Measurements from ENCODE around the gene TYRP1.

DNA sequence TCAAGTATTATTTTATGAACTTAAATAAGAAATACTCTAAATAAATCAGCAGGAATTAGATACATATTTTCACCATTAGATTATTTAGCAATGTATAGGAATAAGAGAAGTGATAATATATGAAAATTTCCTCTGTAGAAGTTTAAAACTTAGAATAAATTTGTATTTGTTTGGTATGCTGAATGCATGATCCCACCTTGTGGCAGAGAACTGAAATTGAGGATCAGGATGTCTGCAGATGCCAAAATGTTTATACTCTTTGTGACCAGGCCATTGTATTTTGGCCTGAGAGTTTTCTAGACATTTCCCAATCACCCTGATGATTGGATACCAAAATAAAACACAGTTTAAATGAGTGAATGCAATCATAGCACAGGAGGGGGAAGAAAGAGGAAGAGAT lies 6.3 kb downstream of the TYRP1 start:
- TF ChIP-seq CTCF (IDR thresholded peaks at IDR 0.05; ENCODE audit: low read depth, low read length, poor library complexity, severe bottlenecking) (no peak), EZH2phosphoT487 (IDR thresholded peaks at IDR 0.05; ENCODE audit: borderline replicate concordance, low read length) (no peak)
